ENCODE measurements around the gene SLC2A14.

DNA sequence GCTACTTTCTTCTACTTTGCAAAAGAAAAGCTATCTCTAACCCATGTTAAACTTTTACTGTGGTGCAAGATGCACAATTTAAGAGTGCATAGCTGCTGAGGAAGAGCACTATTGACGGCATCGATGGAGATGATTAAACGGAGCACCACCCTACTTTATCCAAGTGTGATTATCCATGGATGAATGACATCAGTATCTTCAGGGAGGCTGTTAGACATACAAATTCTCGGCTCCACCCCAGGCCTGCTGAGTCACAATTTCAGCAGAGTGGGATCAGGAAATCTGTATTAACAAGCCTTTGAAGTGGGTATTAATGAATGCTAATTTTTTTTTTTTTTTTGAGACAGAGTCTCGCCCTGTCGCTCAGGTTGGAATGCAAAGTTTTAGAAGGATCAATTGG, 16.2 kb downstream of the SLC2A14 start:
- TF ChIP-seq, protein P1, sequence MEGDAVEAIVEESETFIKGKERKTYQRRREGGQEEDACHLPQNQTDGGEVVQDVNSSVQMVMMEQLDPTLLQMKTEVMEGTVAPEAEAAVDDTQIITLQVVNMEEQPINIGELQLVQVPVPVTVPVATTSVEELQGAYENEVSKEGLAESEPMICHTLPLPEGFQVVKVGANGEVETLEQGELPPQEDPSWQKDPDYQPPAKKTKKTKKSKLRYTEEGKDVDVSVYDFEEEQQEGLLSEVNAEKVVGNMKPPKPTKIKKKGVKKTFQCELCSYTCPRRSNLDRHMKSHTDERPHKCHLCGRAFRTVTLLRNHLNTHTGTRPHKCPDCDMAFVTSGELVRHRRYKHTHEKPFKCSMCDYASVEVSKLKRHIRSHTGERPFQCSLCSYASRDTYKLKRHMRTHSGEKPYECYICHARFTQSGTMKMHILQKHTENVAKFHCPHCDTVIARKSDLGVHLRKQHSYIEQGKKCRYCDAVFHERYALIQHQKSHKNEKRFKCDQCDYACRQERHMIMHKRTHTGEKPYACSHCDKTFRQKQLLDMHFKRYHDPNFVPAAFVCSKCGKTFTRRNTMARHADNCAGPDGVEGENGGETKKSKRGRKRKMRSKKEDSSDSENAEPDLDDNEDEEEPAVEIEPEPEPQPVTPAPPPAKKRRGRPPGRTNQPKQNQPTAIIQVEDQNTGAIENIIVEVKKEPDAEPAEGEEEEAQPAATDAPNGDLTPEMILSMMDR (IDR thresholded peaks at IDR 0.05), result no peak
- no peak for TF ChIP-seq POLR2A (IDR thresholded peaks at IDR 0.05)
